Bone marrow (tissue), 2 donors: ENCODE data around the gene TEX28.
"Not testable (repeated sequence)": the region's sequence is repeated elsewhere in the genome, so short reads cannot be mapped to it uniquely, and the experiment has no call there.

ENCODE experiments used
- DNase-seq, 2 donors: peaks; one replicate each; lab custom pipeline; 2025; lab: John Stamatoyannopoulos, UW

Gene TEX28

GRCh38 chrX:154294791-154295574, at the start of gene TEX28:
TSS of gene TEX28 (minus strand) at chrX:154295124. CDS start at chrX:154292117, 3,007 bp downstream.
- DNase-seq: no peak

GRCh38 chrX:154343620-154344019, 48.7 kb upstream of the TEX28 start:
- not testable (repeated sequence) for DNase-seq

- DNase-seq: not testable (repeated sequence)
These were observed 48.1 kb upstream of the TEX28 start for GRCh38 chrX:154343063-154343462.

- not testable (repeated sequence) for DNase-seq
These were observed 46.7 kb upstream of the TEX28 start for GRCh38 chrX:154341399-154342298.

GRCh38 chrX:154334496-154334895, 39.6 kb upstream of the TEX28 start:
- DNase-seq: no peak

- DNase-seq: no peak
These were observed 38.9 kb upstream of the TEX28 start for GRCh38 chrX:154333837-154334271.

GRCh38 chrX:154333116-154333515, 38.2 kb upstream of the TEX28 start:
- no peak for DNase-seq

GRCh38 chrX:154332561-154332960, 37.6 kb upstream of the TEX28 start:
- no peak for DNase-seq

GRCh38 chrX:154329294-154329693, 34.4 kb upstream of the TEX28 start:
- DNase-seq: no peak

GRCh38 chrX:154328646-154329045, 33.7 kb upstream of the TEX28 start:
- no peak for DNase-seq

GRCh38 chrX:154327038-154327820, 32.3 kb upstream of the TEX28 start:
- no peak for DNase-seq

- DNase-seq: no peak
These were observed 30.6 kb upstream of the TEX28 start for GRCh38 chrX:154325541-154325940.

- DNase-seq: no peak
These were observed 28.6 kb upstream of the TEX28 start for GRCh38 chrX:154323537-154323936.

- no peak for DNase-seq
These were observed 28.0 kb upstream of the TEX28 start for GRCh38 chrX:154322890-154323289.

GRCh38 chrX:154321594-154321993, 26.7 kb upstream of the TEX28 start:
- no peak for DNase-seq

- DNase-seq: no peak
These were observed 26.2 kb upstream of the TEX28 start for GRCh38 chrX:154321152-154321551.

GRCh38 chrX:154320406-154320805, 25.5 kb upstream of the TEX28 start:
- no peak for DNase-seq

- no peak for DNase-seq
These were observed 22.6 kb upstream of the TEX28 start for GRCh38 chrX:154317391-154317995.

GRCh38 chrX:154315416-154315815, 20.5 kb upstream of the TEX28 start:
- DNase-seq: no peak

- DNase-seq: no peak
These were observed 18.2 kb upstream of the TEX28 start for GRCh38 chrX:154313147-154313546.

GRCh38 chrX:154312116-154312515, 17.2 kb upstream of the TEX28 start:
- no peak for DNase-seq
